Left ventricle myocardium inferior (tissue), 1 donor: Measurements from ENCODE around the gene CAMK2G. TPM values are rescaled to one million over a fixed set of nuclear protein-coding genes. Genes with fewer than 3 reads are reported as not detected.

Experiments used
- DNase-seq: peaks from one replicate; pipeline ENCODE4 v3.0.0-alpha.2; 2020
- H3K27ac ChIP-seq: fragments of 200-600 bp; replicated peaks from 2 replicates; pipeline ENCODE4 v1.8.0; 2021
- H3K27me3 ChIP-seq: fragments of 200-600 bp; 2 replicates; pipeline ENCODE4 v1.8.0; 2021; ENCODE audit warnings: low read depth
- H3K36me3 ChIP-seq: fragments of 200-600 bp; 2 replicates; pipeline ENCODE4 v1.8.0; 2021
- H3K4me1 ChIP-seq: fragments of 200-600 bp; 2 replicates; pipeline ENCODE4 v1.8.0; 2021
- H3K4me3 ChIP-seq: fragments of 200-600 bp; 2 replicates; pipeline ENCODE4 v1.8.0; 2021; ENCODE audit warnings: mild to moderate bottlenecking, moderate library complexity
- H3K9me3 ChIP-seq: fragments of 200-600 bp; replicated peaks from 2 replicates; pipeline ENCODE4 v1.8.0; 2021
- intact Hi-C: fragments of 100-400 bp; cut with micrococcal nuclease; formaldehyde crosslinking; loops from one replicate; pipeline ENCODE4 v1.11.0; 2022
- total RNA-seq: library from RNA; stranded (reverse); fragmentation: NEBNext Ultra II Directional; extraction: Animal tissue kit (Norgen Biotek cat#: 25700); gene quantifications from one replicate; pipeline ENCODE4 v1.2.1, GENCODE V29; 2021
- TF ChIP-seq, protein P1 (sequence below): fragments of 200-600 bp; IDR thresholded peaks from 2 replicates; pipeline ENCODE4 v1.8.0; 2021; ENCODE audit warnings: antibody characterized with exemption, mild to moderate bottlenecking, borderline replicate concordance
- donor health status: DM: no; HTN: yes; CAD: no; lungs with severe emphysema.

The CAMK2G gene
- total RNA-seq, 1 donor from 2014 or later, result 12.5 TPM

DNA sequence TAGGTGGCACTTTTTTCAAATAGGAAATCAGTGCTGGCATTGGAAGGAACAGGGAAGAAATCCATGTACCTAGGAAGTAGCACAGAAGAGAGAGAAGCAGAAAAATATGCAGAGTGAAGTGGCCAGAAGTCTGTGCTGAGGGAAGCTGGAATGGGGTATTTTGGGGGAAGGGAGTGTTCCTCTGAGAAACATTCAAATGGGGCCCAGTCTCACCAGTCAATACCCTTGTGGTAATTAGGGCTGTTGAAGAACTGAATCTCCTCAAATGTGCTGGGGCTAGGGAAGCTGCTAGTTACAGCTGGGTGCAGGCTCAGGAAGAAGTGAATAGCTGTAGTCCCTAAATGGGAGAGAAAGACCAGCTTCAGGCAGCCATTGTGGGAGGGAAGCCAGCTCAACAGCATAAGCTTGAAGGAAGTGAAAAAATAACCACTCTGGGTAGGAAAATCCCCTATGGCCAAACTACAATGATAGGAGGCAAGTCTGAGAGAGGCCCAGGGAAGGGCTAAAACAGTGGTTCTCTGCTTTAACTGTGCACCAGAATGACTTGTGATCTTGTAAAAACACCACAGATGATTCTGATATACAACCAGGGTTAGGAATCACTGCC, 70.6 kb downstream of the CAMK2G start:
- Histone ChIP-seq H3K36me3 (peaks cover 100% of the 10 kb centered on the region), H3K4me3 (no peak overlapping the region), H3K4me1 (peaks cover 10% of the 10 kb centered on the region), H3K9me3 (no peaks in the 10 kb centered on the region), H3K27ac (peak overlapping the region; percentile 2), H3K27me3 (no peaks in the 10 kb centered on the region)
- no peak for DNase-seq
- intact Hi-C loops, result no loop called here
- TF ChIP-seq, protein P1, sequence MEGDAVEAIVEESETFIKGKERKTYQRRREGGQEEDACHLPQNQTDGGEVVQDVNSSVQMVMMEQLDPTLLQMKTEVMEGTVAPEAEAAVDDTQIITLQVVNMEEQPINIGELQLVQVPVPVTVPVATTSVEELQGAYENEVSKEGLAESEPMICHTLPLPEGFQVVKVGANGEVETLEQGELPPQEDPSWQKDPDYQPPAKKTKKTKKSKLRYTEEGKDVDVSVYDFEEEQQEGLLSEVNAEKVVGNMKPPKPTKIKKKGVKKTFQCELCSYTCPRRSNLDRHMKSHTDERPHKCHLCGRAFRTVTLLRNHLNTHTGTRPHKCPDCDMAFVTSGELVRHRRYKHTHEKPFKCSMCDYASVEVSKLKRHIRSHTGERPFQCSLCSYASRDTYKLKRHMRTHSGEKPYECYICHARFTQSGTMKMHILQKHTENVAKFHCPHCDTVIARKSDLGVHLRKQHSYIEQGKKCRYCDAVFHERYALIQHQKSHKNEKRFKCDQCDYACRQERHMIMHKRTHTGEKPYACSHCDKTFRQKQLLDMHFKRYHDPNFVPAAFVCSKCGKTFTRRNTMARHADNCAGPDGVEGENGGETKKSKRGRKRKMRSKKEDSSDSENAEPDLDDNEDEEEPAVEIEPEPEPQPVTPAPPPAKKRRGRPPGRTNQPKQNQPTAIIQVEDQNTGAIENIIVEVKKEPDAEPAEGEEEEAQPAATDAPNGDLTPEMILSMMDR, result no peak

DNA sequence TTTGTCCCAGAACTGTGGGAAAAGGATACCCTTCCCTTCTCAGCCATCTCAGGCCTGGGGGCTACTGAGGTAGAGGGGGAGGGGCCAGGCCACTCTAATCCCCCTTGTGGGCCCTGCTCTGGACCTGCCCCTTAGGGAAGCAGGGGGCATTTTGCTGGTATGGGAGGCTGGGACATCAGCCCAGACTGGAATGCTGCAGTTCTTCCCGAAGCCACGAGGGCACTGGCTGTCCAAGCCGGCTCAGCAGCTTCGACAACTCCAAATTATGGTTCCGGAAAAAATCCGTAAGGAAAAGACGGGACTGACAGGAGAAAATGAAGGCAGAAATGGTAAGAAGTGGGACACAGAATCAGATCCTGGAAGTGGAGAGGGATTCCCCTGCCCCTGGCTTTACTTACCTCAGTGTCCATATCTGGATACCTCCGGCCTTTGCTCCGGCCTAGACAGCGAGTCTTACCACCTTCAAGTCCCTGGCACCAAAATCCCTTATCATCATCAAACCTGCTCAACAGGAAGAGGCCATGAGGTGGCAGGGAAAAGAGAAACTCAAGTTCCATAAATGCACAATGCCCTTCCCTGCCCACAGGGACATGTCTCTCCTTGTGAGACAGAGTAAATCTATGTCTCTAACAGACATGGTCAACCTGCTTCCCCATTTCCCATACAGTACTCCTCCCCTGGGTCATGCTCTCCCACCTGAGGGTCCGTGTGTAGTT, 71.9 kb downstream of the CAMK2G start:
- intact Hi-C loops, result no loop called here
- peaks cover 100% of the 10 kb centered on the region for H3K36me3 ChIP-seq
- peak; percentile 5 for DNase-seq

DNA sequence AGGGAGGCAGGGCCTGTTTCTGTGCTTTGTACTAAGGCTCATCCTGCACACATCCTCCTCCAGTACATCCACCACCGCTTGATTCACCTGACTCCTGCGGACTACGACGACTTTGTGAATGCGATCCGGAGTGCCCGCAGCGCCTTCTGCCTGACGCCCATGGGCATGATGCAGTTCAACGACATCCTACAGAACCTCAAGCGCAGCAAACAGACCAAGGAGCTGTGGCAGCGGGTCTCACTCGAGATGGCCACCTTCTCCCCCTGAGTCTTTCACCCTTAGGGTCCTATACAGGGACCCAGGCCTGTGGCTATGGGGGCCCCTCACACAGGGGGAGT, 73.1 kb downstream of the CAMK2G start:
- Histone ChIP-seq H3K27ac (no peak overlapping the region), H3K36me3 (peaks cover 100% of the 10 kb centered on the region), H3K4me1 (no peaks in the 10 kb centered on the region), H3K27me3 (no peaks in the 10 kb centered on the region), H3K9me3 (no peaks in the 10 kb centered on the region), H3K4me3 (no peak overlapping the region)
- TF ChIP-seq, protein P1, result no peak
- intact Hi-C loops, result no loop called here
- DNase-seq, result no peak

More for the DNA sequence above, 71.9 kb downstream of the CAMK2G start:
- H3K27me3 ChIP-seq, result no peaks in the 10 kb centered on the region
- TF ChIP-seq, protein P1, result no peak
- no peak overlapping the region for H3K4me3 ChIP-seq
- peaks cover 10% of the 10 kb centered on the region for H3K4me1 ChIP-seq
- no peak overlapping the region for H3K27ac ChIP-seq
- no peaks in the 10 kb centered on the region for H3K9me3 ChIP-seq

DNA sequence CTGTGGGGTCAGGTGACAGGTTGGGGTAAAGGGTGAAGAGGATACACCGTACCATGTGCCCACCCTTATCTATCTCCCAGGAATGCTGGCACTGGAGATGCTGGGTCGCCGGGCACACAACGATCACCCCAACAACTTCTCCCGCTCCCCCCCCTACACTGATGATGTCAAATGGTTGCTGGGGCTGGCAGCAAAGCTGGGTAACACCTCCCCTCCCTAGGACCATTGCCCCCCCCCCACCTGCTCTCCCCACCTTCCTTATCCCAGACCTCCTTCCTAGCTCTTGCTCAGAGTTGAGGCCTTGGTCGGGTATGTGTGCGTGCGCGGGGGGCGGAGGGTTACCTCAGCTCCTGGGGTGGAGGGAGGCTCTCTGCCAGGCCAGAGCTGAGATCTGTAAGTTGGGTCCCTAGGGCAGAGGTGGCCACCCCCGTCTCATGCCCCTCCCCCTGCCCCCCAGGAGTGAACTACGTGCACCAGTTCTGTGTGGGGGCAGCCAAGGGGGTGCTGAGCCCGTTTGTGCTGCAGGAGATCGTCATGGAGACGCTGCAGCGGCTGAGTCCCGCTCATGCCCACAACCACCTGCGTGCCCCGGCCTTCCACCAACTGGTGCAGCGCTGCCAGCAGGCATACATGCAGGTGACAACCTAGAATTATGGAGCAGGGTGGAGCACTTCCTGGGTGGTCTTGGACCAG, 73.6 kb downstream of the CAMK2G start:
- DNase-seq, result peak; percentile 12
- H3K9me3 ChIP-seq, result no peaks in the 10 kb centered on the region
- H3K27me3 ChIP-seq, result no peaks in the 10 kb centered on the region
- H3K36me3 ChIP-seq, result peaks cover 100% of the 10 kb centered on the region
- TF ChIP-seq, protein P1, result no peak
- no peak overlapping the region for H3K4me3 ChIP-seq
- no peaks in the 10 kb centered on the region for H3K4me1 ChIP-seq
- H3K27ac ChIP-seq, result no peak overlapping the region
- intact Hi-C loops, result no loop called here

DNA sequence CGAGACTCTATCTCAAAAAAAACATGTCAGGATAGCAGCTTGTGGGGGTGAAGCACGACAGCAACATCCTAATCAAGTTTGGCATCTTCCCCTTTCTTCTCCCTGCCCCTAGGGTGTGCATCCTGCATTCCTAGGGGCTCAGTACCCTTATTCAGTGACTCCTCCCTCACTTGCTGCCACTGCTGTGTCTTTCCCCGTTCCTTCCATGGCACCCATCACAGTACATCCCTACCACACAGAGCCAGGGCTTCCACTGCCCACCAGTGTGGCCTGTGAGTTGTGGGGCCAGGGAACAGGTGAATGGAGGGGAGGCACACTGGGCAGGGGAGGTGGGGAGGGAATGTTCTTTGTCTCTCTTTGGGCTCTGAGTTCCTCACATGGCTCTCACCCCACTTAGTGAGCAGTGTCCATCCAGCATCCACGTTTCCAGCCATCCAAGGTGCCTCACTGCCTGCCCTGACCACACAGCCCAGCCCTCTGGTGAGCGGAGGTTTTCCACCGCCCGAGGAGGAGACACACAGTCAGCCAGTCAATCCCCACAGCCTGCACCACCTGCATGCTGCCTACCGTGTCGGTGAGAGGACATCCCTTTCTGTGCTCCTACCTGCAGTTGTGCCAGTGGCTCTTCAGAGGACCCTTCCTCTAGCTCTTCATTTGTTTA, 74.3 kb downstream of the CAMK2G start:
- Histone ChIP-seq H3K4me3 (no peak overlapping the region), H3K27me3 (no peaks in the 10 kb centered on the region), H3K27ac (no peak overlapping the region), H3K36me3 (peaks cover 100% of the 10 kb centered on the region), H3K9me3 (no peaks in the 10 kb centered on the region), H3K4me1 (no peaks in the 10 kb centered on the region)
- TF ChIP-seq, protein P1, result no peak
- intact Hi-C loops, result no loop called here
- no peak for DNase-seq
